Measurements from ENCODE around the gene FAIM2.
"Not testable (repeated sequence)": the region's sequence is repeated elsewhere in the genome, so short reads cannot be mapped to it uniquely, and the experiment has no call there.

Gene FAIM2

DNA sequence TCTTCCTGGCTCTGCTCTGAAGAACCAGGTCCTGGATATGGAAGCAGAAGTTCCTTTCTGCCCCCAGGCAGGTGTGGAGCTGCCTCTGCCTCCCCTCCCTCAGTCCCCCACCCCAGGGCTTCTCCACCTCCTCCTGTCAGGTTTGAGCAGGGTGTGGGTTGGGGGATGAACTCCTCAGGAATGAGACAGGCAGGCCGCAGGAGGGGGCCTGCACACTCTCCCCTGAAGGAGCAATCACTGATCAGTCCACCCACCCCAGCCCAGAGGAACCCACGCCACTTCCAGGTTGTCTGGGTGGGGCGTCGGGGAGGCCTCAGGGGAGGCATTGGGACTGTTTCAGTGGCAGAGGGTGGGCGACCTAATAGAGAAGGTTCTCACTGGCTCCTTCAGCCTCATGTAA is 26.6 kb downstream of the FAIM2 start:
- DNase-seq (ENCODE audit: low spot score), result no peak

DNA sequence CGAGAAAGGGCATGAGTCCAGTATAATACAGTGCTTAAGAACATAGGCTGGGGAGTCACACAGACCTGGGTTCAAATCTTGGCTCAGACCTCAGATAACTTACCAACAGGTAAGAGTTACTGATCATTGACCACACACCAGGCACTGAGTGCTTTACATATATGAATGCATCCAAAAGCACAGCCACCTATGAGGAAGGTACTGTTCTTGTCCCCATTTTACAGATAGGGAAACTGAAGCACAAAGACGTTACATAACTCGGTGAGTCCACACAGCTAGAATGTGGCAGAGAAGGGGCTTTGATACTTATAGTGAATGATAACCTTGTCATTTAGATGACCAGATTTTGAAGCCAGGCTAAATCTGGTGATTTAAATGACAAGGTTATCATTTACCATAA is 27.6 kb downstream of the FAIM2 start:
- no peak for DNase-seq (ENCODE audit: low spot score)

DNA sequence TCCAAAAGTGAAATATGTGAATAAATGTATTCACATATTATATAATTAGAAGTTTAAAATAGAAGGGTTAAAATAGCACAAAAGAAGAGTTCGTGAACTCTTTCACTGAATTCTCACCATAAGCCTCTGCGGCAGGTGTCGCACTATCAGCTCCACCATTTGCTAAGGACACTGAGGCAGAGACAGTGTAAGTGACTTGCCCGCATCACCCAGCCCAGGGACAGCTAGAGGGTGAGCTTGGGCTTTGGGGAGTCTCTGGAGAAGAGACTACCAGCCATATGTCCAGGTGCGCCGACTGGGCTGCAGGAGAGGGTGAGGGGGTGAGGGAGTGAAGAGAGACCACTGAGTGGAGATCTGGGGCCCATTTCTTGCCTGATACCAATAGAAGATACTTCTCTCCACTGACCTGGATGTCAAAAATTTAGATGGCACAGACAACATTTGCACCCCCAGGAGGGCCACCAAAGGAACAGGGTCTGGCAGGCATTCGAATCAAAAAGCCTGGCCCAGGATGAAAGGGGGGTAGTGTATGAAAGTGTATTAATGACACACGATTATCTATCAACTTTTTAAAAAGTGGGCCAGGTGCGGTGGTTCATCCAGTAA is 28.5 kb downstream of the FAIM2 start:
- DNase-seq (ENCODE audit: low spot score), result no peak

DNA sequence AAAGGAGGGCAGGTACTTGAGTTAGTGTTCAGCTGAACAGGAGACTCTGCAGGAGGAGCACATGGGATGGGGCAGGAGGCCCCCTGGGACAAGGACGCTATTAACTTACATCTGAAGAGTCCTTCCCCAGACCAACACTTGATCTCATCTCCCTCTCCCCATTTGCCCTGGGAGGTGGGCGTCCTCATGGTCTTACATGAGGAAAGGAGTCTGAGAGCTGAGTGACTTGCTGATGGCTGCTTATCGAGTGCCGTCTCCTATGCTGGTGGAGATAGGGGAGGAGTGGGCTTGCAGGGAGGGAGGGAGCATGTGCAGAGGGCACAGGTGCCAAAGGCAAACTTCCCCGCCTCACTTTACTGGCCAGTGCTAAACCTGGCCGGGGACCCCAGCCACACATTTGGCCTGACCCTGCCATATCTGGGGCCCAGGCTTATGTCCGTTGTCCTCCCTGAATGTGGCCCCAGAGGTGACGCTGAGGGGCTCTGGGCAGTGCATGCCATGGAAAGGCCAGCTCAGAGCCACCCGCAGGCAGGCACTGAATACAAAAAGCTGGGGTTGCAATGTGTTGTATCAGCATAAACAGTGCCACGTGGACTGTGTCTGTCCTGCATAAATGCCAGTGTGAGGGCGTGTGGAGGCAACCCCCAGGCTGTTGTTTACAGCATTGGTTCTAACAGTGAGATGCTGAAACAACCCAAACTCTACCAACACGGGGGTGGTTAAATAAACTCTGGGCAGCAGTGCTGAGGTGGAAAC is 29.4 kb downstream of the FAIM2 start:
- DNase-seq (ENCODE audit: low spot score), result no peak

DNA sequence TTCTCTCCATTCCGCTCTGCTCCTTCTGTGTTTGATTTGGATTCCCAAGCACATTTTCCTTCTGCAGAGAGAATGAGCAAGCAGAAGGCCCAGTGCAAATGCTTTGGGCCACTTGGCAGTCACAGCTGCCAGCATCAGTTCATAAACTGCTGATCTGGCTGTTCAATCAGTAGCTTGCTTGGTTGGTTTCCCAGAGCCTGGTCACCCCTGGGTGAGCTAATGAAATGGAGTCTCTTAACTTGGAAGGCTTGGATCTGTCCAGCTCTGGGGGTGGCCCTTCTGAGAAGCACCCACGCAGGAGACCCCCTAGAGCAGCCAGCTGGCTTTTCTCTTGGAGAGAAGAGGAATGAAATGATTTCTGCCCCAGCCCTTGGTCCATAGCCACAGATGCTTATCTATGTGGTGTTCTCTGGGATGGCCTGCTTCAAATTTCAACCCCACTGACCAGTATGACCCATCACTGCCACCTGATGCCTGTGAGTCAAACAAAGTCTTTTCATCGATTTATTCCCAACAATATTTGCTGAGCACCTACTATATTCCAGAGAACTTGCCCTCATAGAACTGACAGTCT is 30.3 kb downstream of the FAIM2 start:
- no peak for DNase-seq (ENCODE audit: low spot score)

DNA sequence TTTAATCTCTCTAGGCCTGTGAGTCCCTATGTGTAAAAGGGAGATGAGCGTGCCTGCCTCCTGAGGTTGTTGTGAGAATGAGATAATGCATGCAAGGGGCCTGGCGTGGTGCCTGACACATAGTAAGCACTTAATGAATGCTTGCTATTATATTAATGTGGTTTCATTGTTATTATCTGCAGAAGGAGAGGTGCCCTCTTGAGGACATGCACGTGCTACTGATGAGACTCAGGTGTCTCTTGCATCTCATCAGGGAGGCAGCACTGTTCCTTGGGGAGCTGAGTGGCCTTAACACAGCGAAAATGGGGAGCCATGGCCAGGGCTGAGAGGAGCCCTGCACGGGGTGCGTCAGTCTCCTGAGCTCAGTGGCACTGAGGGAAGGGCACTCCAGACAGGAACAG is 30.9 kb downstream of the FAIM2 start:
- DNase-seq (ENCODE audit: low spot score), result no peak

DNA sequence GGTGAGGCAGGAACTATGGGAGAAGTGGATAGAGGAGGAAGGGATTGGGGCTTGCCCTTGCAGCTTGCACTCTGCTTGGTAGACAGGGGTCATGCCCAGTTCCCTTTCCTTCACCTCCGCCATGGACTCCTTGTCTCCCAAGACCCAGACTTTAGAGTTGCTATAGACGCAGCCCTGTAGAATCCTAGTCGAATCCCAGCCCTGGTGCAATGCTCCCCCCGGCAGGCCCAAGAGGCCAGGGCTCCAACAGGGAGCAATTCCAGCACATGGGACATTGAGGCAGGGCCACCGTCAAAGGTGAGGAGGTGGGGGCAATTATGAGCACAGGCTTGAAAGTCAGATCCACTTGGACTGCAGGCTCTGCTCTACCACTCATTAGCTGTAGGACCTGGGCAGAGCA is 31.3 kb downstream of the FAIM2 start:
- no peak for DNase-seq (ENCODE audit: low spot score)

DNA sequence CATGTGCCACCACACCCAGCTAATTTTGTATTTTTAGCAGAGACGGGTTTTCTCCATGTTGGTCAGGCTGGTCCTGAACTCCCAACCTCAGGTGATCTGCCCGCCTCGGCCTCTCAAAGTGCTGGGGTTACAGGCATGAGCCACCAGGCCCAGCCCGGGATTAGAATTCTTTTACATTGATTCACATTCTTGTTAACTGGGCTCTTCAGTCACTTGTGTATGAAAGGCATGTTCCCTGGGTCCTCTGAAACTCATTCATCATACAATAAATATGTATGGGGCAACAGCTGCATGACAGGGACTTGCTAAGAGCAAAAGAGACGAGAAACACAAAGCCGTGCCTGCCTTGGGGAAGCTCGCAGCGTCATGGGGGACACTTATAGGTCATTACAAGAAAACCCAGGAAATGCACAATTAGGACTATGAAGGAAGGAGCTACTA is 31.9 kb downstream of the FAIM2 start:
- not testable (repeated sequence) for DNase-seq (ENCODE audit: low spot score)

DNA sequence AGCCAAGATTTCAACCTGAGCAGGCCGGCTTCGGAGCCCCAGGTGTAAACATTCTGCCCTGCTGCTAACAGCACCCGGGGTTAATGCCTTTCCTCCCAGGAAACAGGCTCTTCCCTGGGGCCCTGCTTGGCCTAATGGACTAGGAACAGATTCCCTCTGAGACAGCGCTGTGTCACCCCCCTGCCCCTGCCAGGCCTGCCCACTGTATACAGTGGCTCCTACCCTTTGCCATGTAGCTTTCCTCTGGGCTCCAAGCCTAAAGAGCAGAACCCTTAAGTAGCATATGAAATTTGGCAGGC is 32.5 kb downstream of the FAIM2 start:
- DNase-seq (ENCODE audit: low spot score), result no peak

DNA sequence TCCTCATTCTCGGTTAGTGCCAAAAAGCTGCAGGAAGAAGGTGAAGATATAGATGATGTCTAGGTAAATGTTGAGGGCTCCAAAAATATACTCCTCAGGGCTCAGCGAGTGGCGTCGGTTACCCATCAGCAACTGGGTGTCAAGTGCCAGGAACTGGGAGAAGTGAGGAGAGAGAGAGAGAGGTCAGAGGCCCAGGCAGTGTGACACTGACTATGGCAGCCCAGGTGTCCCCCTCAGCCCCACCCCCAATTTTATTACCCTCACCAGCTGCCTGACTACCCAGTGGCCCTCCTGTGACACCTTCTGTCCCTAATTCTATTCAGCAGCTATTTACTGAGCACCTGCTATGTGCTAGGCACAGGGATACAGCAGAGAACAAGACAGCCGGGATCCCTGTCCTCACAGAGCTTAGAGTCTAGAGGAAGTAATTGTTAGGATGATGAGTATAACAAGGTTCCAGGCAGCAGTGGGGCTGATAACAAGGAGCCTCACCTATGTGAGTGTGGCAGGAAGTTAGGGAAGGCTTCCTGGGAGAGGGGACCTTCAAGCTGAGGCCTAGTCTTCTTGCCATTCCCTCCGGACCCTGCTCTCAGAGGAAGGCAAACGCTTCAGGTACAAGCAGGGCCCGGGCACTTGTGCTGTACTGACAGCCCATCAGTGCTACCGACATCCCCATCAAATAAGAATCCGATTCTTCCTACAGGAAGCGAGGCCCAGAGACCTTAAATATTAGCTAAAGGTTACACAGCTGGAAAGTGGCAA is 33.0 kb downstream of the FAIM2 start:
- no peak for DNase-seq (ENCODE audit: low spot score)

DNA sequence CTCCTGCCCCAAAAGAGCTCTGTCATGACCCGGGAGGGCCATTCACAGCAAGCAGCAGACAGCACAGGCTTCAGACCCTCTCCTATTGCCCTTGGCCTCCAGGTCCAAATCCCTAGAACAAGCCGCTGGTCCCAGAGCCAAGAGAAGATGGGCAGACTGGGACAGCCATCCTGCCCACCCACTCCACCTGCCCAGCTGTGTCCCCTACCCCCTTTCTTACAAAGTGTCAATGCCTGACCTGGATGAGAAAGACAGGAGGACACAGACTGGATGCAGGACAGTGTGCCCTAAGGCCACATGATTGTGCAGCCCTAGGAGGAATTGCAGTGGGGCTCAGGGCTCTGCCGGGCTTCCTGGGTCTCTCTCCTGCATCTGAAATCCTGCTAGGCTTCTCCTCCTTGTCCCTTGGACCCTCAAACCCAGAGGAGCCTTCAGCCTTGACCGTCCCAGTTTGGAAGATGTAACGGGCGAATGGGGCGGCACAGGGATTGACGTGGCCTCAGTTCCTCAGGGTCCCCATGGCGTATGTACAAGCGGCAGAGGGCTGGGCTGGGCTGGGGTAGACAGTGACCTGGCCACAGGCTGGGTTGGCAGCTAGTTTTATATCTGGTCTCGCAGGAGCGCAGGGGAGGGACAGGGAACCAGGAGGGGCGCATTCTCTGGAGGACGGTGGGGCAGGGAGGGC is 33.7 kb downstream of the FAIM2 start:
- DNase-seq (ENCODE audit: low spot score), result no peak

DNA sequence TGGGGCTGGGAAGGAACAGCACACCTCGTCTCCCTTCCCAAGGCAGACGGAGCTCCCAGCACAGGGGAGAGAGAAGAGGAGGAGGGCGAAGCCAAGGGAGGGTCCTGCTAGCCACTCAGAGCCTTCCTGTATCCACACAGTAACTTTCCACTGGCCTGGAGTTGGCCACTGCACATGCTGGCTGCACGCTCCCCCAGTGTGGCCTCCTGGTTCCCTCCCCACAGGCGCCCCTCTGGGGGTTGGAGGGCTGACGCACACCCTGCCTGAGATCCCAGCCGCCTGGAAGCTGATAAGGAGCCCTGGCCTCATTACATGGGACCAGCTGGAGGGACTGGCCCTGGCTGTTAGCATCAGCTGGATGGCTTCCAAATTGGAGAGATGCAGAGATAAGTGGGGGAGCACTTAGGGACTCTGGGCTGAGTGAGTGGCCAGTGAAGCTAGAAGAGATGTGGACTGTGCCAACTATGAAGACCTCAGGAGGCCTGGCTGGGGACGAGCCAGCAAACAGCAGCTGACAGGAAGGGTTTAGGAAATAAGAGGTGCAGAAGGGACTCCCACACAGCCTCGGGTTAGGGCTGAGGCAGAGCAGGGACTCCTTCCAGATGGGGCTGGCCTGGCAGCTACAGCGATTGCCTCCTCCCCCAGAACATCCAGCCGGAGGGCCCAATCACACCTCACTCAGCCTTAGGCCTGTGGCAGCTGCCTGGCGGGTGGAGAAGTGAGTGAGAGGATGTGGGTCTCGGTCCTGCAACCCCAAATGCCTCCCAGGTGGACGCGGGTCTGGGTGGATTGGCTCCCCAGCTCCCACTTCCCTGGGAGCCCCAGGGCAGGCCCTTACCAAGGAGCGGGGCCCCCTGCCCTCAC is 34.5 kb downstream of the FAIM2 start:
- peak; percentile 38 for DNase-seq (ENCODE audit: low spot score)

DNA sequence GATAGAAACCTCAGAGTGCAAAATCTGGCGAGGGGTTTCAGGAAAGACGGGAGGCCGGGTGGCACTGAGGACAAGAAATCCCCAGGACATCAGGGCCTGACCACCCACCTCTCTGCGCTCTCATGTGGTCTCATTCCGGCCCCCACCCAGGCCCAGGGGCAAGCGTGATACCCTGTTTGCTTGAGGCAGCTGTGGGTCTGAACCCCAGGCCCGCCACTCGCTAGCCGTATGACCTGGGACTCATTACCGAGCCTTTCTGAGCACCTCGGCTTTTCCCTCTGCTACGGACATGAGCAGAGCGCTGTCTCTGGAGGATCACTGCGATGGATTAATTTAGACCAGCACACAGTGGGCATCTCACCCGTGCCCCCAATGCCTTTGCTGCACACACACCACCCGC is 35.3 kb downstream of the FAIM2 start:
- DNase-seq (ENCODE audit: low spot score), result no peak

DNA sequence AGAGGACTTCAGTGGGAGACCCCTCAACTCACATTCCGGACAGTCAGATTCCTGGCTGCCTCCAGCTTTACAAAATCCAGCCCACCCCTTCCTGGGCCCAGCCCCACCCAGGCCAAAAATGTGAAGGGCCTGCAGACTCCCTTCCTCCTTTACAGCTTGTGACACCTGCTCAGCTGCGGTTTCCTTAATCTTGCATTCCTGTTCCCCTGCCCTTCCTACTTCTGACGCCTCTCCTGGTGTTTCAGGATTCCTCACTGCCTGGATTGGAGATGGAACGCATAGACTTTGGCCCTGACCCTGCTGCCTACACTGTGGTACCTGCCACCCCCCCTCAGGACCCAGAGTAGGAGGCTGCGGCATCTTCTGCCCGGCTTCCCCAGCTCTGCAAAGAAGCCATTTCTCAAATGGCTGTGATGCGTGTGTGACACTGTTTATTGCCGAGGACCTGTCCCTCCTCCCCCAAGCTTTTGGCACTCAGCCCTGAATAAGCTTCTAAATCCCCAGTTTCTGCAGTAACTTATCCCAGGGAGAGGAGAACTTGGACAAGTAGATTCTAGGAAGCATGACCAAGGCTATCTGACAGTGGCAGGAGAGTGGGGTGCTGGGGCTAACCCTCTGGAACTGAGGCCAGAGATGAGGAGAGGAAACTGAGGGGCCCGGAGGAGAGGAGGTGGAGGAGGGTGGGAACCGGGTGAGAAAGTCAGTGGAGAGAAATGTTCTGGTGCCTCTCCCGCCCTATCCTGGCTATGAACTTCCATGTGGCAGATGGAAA is 35.9 kb downstream of the FAIM2 start:
- no peak for DNase-seq (ENCODE audit: low spot score)

DNA sequence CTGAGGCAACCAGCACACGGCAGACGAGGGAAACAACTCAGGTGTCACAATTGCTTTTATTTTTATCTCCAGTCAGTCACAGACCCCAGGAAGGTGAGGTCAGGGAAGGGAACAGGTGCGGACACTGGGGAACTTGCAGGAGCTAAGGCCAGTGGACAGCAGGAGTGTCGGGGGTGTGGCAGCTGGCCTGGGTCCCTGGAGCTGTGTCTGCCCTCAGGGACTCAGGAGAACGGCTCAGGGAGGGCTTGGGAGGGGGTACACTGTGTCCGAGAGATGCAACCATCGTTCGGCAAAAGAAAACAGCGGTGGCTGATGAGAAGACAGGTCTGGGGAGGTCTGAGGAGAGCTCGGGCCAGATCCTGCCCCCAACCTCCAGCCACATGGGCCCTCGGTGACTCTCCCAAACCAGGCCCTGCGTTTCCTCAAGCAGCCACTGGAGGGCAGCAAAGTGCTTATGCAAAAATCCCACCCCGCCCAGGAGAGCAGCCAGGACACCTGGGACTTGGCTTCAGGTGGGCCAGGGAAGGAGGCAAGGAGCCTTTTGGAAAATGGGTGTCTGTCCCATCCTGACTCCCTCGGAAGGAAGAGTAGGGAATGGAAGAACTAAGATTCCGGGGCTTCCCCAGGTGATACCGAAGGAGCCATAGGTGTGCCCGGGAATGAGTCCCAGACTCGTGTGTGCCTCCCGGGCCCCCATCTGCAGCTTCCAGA is 36.7 kb downstream of the FAIM2 start:
- DNase-seq (ENCODE audit: low spot score), result peak; percentile 96

DNA sequence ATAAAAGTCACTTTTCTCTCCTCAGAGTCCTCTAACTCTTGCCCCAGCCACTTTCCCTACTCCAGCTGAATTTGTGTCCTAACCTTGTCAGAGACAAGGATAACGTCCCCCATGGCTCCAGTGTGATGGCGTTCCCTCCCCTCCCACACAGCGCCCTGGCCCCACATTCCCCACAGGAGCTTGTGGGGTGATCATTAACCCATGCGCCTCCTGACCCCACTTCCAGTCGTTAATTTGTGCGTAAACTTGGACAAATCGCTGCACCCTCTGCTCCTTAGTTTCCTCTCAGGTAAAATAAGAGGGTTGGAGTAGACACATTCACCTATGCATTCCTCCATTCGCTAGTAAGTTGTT is 37.9 kb downstream of the FAIM2 start:
- DNase-seq (ENCODE audit: low spot score), result no peak

DNA sequence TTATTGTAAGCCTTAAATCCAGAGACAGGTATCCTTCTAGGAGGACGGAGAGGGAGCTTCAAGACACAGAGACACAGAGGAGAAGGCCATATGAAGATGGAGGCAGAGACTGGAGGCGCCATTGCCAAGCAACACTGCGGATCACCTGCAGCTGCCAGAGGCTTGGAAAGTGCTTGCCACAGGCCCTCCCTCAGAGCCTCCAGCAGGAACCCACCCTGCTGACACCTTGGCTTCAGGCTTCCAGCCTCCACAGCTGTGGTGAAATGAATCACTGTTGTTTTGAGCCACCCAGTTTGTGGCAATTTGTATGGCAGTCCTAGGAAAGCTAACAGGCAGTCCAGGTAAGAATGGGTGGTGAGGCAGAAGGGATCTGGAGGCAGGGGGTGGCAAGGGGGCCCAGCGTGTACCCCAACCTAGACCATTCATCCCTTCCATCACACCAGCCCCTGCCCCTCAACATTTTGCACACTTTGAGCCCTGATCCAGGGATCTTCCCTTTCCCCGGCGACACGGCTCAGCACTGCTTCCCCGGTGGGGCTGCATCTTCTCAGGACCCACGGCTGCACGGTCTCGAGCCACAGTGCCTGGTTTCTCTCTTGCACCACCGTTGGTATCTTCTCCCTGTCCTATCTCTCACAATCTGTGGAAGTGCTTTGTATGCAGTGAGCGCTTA is 38.5 kb downstream of the FAIM2 start:
- no peak for DNase-seq (ENCODE audit: low spot score)

DNA sequence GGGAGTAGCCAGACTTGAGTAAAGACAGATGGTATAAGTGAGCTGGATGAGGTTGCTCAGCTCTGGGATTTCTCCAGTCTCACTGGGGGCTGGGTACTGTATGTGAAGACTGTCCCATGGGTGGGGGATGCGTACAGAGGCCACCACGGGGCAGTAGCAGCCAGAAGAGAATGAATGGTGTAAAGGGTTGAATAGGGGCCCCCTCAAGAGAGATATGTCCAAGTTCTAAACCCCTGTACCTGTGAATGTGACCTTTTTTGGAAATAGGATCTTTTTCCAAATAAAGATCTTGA is 39.0 kb downstream of the FAIM2 start:
- DNase-seq (ENCODE audit: low spot score), result no peak

DNA sequence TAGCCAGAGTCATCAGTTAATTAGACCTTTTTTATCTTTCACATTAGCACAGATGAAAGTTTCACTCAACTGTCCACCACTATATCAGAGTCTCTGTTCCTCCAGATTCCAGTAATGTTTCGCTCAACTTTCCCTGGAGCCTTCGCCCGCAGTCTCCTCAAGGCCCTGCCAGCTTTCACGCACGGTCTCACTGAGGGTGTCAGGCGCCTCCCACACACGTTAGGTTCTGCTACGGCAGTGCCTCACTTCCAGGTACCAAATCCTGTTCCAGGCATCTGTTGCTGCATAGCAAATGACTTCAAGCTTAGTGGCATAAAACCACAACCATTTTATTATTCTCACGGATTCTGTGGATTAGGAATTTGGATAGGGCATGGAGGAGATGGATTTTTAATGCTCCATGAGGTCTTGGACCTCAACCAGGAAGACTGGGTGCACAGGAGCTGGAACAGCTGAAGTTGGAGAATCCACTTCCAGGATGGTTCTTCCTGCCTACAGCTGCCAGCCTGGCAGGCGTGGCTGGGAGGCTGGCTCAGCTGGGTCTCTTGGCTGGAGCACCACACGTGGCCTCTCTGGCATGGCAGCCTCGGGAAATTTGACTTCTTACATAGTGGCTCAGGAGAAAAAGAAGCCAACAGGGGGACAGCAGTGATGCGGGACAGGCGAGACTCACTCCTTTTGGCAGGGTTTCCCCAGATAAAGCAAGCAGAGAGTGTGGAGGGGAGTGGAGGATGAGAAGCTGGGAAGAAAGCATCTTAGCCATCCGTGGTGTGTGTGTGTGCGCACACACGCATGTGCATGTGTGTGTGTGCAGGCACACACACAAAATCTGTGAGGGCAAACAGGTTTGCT is 39.5 kb downstream of the FAIM2 start:
- no peak for DNase-seq (ENCODE audit: low spot score)

Measured in HuH-7 (cell line).